Activated CD4-positive, alpha-beta T cell treated with anti-CD3 and anti-CD28 coated beads for 1 hour (primary cell): ENCODE measurements around the gene MPP1.

Source experiments
- DNase-seq: peaks from one replicate; pipeline ENCODE4 v3.0.0-alpha.2; 2020

Gene MPP1

DNA sequence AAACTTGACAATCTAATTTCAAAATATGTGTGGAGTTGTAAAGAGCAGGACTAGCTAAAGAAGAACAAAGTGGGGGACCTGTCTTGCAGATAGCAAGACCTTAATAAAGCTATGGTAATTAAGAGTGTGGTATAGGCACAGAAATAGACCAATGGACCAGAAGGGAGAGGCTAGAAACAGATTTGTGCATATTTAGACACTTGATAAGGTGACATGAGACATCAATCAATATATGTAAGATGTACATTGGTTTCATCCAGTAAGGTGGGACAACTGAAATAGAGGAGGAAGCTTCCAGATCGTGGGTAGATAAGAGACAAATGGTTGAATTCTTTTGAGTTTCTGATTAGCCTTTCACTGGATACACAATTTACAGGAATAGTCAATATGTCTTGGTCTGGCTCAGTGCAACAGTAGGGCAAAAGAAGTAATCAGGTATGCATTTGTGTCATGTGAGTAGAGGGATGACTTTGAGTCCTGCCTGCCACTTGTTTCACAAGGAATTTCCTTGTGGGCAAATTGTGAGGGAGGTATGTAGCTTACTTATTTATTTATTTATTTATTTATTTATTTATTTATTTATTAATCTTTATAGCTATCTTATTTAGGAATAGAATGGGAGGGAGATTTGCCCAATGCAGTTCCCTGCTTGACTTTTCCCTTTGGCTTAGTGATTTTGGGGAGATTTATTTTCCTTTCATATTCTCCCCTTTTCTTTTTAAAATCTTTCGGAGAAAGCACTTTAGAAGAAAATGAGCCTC lies 7.2 kb upstream of the MPP1 start:
- DNase-seq, result no peak

- no peak for DNase-seq
These were observed 4.8 kb upstream of the MPP1 start for GRCh38 chrX:154809939-154810665.

GRCh38 chrX:154806837-154807501 lies 1.7 kb upstream of the MPP1 start:
- no peak for DNase-seq

- DNase-seq, result no peak
These were observed 409 bp upstream of the MPP1 start for GRCh38 chrX:154805696-154806091.

DNA sequence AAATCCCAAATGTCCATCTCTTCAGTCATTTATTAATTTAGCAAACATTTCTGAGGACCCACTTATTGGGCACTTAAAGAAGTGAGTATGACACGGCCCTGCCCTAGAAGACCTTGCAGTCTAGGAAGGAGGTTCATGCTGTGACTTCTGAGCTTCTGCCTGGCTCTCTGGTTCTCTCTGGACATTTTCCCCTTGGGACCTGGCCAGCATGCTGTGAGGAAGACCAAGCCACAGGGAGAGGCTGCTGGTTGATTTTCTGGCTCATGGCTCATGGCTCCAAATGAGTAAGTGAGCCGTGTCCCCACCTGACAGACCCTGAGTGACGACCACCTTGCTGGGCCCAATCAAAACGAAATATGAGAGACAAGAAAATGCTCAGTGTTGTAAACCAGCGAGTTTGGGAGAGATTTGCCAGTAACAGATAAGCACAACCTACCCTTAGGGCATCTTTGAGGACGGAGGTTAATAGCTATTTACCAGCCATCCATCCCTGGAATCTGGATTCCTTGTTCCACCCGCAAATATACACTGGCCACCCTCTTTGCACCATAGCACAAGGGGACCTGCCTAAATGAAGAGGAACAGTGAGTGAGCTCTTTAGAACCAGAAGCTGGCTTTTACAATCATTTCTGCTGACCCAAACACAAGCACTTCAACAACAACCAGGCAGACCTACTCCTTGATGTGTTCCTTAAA lies 876 bp downstream of the MPP1 start:
- no peak for DNase-seq

- no peak for DNase-seq
These were observed 2.3 kb downstream of the MPP1 start for GRCh38 chrX:154802947-154803346.

- DNase-seq, result no peak
These were observed 4.6 kb downstream of the MPP1 start for GRCh38 chrX:154800478-154801210.

DNA sequence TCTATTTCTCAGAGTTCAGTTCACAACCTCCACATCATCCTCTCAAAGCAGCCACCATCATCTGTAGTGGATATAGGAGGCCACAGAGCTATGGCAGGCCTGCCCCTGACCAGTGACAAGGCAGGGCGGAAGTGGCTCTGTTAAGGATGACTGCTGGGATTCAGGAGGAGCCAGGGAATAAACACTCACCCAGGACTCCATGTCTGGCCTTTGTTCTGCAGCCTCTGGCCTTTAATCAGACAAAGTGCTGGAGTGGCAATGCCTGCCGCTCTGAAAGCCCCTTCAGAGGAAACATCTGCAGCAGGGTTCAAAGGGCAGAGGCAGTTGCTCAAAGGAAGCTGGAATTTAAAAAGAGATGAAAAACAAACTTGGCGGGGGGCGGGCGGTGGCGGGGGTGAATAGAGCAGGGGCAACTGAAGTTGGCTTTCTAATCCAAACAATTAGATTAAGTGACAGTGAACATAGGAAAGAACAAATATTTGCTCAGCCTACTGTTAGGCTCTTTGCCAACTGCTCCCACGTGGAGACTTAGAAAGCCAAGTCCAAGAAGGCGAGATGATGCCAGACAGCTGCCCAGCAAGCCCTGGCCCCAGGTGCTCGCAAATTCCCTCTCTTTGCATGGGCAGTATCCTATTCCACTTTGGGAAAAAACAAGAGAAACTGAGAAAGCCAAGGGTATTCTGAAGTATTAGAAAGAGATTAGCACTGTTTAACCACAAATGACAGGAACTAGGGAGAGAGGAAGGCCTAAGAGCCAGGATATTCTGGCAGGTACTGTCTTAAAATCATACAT lies 5.5 kb downstream of the MPP1 start:
- no peak for DNase-seq

DNA sequence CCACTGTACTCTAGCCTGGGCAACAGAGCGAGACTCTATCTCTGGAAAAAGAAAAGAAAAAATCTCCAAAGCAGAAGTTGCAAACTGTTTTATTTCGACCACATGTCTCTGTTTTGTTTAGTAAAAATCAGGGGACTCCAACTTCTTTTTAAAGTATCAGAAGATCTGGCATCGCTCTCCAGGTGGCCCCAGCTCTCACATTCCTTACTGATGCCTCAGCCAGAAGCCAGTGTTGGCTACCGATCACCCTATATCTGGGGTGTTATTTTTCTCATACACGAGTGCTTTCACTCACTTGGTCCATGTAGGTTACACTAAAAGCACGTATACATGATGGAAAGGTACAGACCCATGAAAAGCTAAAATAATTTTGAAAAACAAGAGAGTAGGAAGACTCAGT lies 8.3 kb downstream of the MPP1 start:
- no peak for DNase-seq

DNA sequence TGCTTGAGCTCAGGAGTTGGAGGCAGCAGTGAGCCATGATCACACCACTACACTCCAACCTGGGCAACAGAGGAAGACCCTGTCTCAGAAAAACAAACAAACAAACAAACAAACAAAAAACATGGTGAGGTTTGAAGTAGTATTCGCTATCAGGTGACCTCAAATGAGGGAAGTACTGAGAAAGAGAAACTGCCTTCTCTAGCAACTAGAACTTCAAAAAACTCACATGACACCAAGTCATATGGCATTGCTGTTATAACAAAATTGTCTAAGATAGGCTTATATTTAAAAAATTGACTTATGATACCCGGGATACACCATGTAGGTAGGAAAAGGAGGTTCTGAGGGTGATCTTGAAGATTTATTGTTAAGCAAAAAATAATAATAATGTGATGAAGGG lies 10.3 kb downstream of the MPP1 start:
- DNase-seq, result no peak

- DNase-seq, result no peak
These were observed 12.0 kb downstream of the MPP1 start for GRCh38 chrX:154793084-154793795.

GRCh38 chrX:154791939-154792338 lies 13.3 kb downstream of the MPP1 start:
- no peak for DNase-seq

- no peak for DNase-seq
These were observed 13.8 kb downstream of the MPP1 start for GRCh38 chrX:154791467-154791866.

DNA sequence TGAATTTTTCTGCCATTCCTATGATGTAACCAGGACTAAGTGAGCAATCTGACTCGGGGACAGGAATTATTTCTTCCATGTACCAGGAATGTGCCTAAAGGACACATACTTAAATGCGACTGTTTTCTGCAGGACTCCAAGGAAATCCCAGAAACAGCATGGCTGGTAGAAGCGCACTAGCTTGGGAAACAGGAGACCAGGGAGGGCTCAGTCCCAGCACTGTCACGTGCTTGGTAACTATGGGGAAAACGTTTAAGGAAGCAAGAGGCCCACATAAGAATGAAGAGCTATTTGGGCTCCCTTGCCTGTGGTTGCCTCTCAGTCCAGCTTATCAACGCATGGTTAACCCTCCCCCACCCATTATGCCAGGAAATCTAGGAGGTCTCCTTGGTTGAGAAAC lies 19.6 kb downstream of the MPP1 start:
- DNase-seq, result no peak

- no peak for DNase-seq
These were observed 20.9 kb downstream of the MPP1 start for GRCh38 chrX:154784149-154784995.

DNA sequence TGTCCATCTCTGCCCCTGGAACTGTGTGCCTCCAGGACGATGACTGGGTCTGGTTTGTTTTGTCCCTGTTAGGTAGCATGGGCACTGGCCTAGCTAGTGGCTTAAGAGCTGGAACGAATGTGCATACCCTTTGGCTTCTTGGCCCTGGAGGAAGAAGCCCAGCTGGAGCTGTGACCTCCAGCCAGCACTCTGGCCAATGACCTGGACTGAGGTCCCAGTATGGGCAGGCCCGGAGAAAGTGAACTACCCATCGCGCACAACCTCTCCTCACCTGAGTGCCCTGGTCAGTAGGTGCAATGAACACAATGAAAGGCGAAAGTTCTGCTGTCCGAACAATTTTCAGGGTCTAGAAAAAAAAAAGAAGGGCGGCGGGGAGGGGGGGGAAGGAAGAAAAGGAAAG lies 24.3 kb downstream of the MPP1 start:
- DNase-seq, result no peak

- DNase-seq, result no peak
These were observed 26.0 kb downstream of the MPP1 start for GRCh38 chrX:154779261-154779660.

GRCh38 chrX:154776753-154777152 lies 28.5 kb downstream of the MPP1 start:
- no peak for DNase-seq

- DNase-seq, result no peak
These were observed 29.6 kb downstream of the MPP1 start for GRCh38 chrX:154775419-154776349.
